ENCODE results near the gene ZFY. TPM values are rescaled to one million over a fixed set of nuclear protein-coding genes. Genes with fewer than 3 reads are reported as not detected.

ZFY gene
- polyA plus RNA-seq, 1 donor (not counting 4 experiments of a cell fraction or from before 2014, with no cell fraction given) = not detected

DNA sequence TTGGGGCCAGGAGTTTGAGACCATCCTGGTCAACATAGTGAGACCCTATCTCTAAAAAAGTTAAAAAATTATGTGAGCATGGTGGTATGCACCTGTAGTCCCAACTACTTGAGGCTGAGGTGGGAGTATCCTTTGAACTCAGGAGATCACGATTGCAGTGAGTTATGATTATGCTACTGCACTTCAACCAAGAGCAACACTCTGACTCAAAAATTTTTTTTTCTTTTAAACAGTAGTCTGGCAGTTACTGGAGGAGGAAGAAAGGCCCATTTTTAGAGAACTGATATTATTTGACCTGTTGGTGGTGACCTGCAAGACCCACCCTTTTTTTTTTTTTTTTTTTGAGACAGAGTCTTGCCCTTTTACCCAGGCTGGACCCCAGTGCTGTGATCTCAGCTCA is 29.6 kb downstream of the ZFY start:
- H3K9me1 ChIP-seq (ENCODE audit: control insufficient read depth, extremely low read depth, insufficient read depth, low read length) = no peaks in the 10 kb centered on the region
- no peaks in the 10 kb centered on the region for H3K79me2 ChIP-seq (ENCODE audit: control insufficient read depth, insufficient read depth, low read length)
- H3K9me3 ChIP-seq (ENCODE audit: control insufficient read depth, low read depth, low read length) = no peaks in the 10 kb centered on the region
- H4K20me1 ChIP-seq (ENCODE audit: control insufficient read depth, extremely low read depth, insufficient read depth, low read length) = no peaks in the 10 kb centered on the region
- no peak overlapping the region for H3K27ac ChIP-seq (ENCODE audit: control insufficient read depth, insufficient read depth, low read length)
- H3K27me3 ChIP-seq (ENCODE audit: control insufficient read depth, extremely low read depth, insufficient read depth, low read length) = no peaks in the 10 kb centered on the region
- dilution Hi-C loops (cut with MboI; ENCODE audit: extremely low pct_ligation_motif_present, low sequenced_read_pairs) = no loop called here
- no peak for DNase-seq (ENCODE audit: low read depth, low spot score)
- H3K9ac ChIP-seq (ENCODE audit: control insufficient read depth, extremely low read depth, insufficient read depth, low read length) = no peak overlapping the region
- TF ChIP-seq EZH2 (IDR thresholded peaks at IDR 0.05; ENCODE audit: low read length) = no peak
- TF ChIP-seq, protein P1, sequence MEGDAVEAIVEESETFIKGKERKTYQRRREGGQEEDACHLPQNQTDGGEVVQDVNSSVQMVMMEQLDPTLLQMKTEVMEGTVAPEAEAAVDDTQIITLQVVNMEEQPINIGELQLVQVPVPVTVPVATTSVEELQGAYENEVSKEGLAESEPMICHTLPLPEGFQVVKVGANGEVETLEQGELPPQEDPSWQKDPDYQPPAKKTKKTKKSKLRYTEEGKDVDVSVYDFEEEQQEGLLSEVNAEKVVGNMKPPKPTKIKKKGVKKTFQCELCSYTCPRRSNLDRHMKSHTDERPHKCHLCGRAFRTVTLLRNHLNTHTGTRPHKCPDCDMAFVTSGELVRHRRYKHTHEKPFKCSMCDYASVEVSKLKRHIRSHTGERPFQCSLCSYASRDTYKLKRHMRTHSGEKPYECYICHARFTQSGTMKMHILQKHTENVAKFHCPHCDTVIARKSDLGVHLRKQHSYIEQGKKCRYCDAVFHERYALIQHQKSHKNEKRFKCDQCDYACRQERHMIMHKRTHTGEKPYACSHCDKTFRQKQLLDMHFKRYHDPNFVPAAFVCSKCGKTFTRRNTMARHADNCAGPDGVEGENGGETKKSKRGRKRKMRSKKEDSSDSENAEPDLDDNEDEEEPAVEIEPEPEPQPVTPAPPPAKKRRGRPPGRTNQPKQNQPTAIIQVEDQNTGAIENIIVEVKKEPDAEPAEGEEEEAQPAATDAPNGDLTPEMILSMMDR (optimal IDR thresholded peaks at IDR 0.05 in 1 of 3, IDR thresholded peaks at IDR 0.05 in 1 of 3, conservative IDR thresholded peaks at IDR 0.05 in 1 of 3; ENCODE audit: extremely low read depth in 1 of 3, insufficient read depth in 2 of 3, low read length in 3 of 3) = no peak
- no peak overlapping the region for H2AFZ ChIP-seq (ENCODE audit: control insufficient read depth, low read length)
- H3K4me1 ChIP-seq (ENCODE audit: control insufficient read depth, extremely low read depth, insufficient read depth, low read length) = no peaks in the 10 kb centered on the region
- no peak overlapping the region for H3K4me2 ChIP-seq (ENCODE audit: control insufficient read depth, extremely low read depth, insufficient read depth, low read depth, low read length)
- FAIRE-seq = no peak
- no peak overlapping the region for H3K4me3 ChIP-seq (ENCODE audit: control insufficient read depth in 2 of 3, extremely low read depth in 1 of 3, insufficient read depth in 2 of 3, low read depth in 1 of 3, low read length in 3 of 3)
- H3K36me3 ChIP-seq (ENCODE audit: control insufficient read depth in 2 of 2, extremely low read depth in 1 of 2, insufficient read depth in 2 of 2, low read length in 2 of 2) = no peaks in the 10 kb centered on the region

DNA sequence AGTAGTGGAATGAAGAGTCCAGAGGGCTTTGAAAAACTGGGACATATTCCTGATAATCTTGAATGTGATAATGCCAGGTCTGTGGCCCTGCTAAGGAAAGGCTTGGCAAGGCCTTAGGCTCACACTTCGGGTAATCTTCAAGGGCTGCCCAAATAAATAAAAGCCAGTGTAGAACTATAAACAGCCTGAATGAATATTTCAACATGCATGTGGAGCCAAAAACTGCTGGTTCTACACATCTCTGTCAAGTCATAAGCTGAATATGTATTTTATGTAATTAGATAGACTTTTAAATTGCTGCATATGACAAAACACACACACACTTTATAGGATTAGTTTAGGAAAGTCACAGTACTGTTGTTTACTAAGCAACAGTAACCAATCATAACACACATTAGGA is 30.4 kb downstream of the ZFY start:
- Histone ChIP-seq H3K27me3 (ENCODE audit: control insufficient read depth, extremely low read depth, insufficient read depth, low read length) (no peaks in the 10 kb centered on the region), H3K4me2 (ENCODE audit: control insufficient read depth, extremely low read depth, insufficient read depth, low read depth, low read length) (no peak overlapping the region), H3K36me3 (ENCODE audit: control insufficient read depth in 2 of 2, extremely low read depth in 1 of 2, insufficient read depth in 2 of 2, low read length in 2 of 2) (no peaks in the 10 kb centered on the region), H3K9me1 (ENCODE audit: control insufficient read depth, extremely low read depth, insufficient read depth, low read length) (no peaks in the 10 kb centered on the region), H3K4me3 (ENCODE audit: control insufficient read depth in 2 of 3, extremely low read depth in 1 of 3, insufficient read depth in 2 of 3, low read depth in 1 of 3, low read length in 3 of 3) (no peak overlapping the region), H3K4me1 (ENCODE audit: control insufficient read depth, extremely low read depth, insufficient read depth, low read length) (no peaks in the 10 kb centered on the region), H3K79me2 (ENCODE audit: control insufficient read depth, insufficient read depth, low read length) (no peaks in the 10 kb centered on the region), H2AFZ (ENCODE audit: control insufficient read depth, low read length) (no peak overlapping the region), H3K27ac (ENCODE audit: control insufficient read depth, insufficient read depth, low read length) (no peak overlapping the region), H3K9me3 (ENCODE audit: control insufficient read depth, low read depth, low read length) (no peaks in the 10 kb centered on the region), H3K9ac (ENCODE audit: control insufficient read depth, extremely low read depth, insufficient read depth, low read length) (no peak overlapping the region), H4K20me1 (ENCODE audit: control insufficient read depth, extremely low read depth, insufficient read depth, low read length) (no peaks in the 10 kb centered on the region)
- TF ChIP-seq EZH2 (IDR thresholded peaks at IDR 0.05; ENCODE audit: low read length) = no peak
- TF ChIP-seq, protein P1 (optimal IDR thresholded peaks at IDR 0.05 in 1 of 3, IDR thresholded peaks at IDR 0.05 in 1 of 3, conservative IDR thresholded peaks at IDR 0.05 in 1 of 3; ENCODE audit: extremely low read depth in 1 of 3, insufficient read depth in 2 of 3, low read length in 3 of 3) = no peak
- FAIRE-seq (no peak), DNase-seq (ENCODE audit: low read depth, low spot score) (no peak)
- dilution Hi-C loops (cut with MboI; ENCODE audit: extremely low pct_ligation_motif_present, low sequenced_read_pairs) = no loop called here

Data from keratinocyte (primary cell).